Adrenal gland (tissue), 5 donors: ENCODE data around the gene AGBL5.
"Not testable (repeated sequence)": the region's sequence is repeated elsewhere in the genome, so short reads cannot be mapped to it uniquely, and the experiment has no call there.

Experiments
- POLR2A ChIP-seq, 2 donors: fragments of 450-650 bp; IDR thresholded peaks; one replicate each; pipeline ENCODE4 v1.6.1; 2017; ENCODE audit warnings: antibody characterized with exemption in 2 of 2, mild to moderate bottlenecking in 2 of 2, moderate library complexity in 1 of 2
- TF ChIP-seq, protein P1 (sequence below), 6 experiments: fragments of 450-650 bp in 4 of 6; fragments of 200-600 bp in 2 of 6; sonication (generic) in 1 of 6; IDR thresholded peaks; 1 replicate in 5 of 6; 2 replicates in 1 of 6; pipeline versions ENCODE4 v1.5.1 to v1.8.0; 2016 to 2021; ENCODE audit warnings: antibody characterized with exemption in 6 of 6, mild to moderate bottlenecking in 2 of 6, moderate library complexity in 1 of 6
- donor health status: DM: no; HTN: no; CAD: no.

- TF ChIP-seq, protein P1, sequence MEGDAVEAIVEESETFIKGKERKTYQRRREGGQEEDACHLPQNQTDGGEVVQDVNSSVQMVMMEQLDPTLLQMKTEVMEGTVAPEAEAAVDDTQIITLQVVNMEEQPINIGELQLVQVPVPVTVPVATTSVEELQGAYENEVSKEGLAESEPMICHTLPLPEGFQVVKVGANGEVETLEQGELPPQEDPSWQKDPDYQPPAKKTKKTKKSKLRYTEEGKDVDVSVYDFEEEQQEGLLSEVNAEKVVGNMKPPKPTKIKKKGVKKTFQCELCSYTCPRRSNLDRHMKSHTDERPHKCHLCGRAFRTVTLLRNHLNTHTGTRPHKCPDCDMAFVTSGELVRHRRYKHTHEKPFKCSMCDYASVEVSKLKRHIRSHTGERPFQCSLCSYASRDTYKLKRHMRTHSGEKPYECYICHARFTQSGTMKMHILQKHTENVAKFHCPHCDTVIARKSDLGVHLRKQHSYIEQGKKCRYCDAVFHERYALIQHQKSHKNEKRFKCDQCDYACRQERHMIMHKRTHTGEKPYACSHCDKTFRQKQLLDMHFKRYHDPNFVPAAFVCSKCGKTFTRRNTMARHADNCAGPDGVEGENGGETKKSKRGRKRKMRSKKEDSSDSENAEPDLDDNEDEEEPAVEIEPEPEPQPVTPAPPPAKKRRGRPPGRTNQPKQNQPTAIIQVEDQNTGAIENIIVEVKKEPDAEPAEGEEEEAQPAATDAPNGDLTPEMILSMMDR (IDR thresholded peaks at IDR 0.05), result not testable (repeated sequence)
- TF ChIP-seq POLR2A (IDR thresholded peaks at IDR 0.05), result not testable (repeated sequence)
These were observed 67.8 kb downstream of the AGBL5 start for GRCh38 chr2:27119330-27119670.
